GM21717 (cell line): ENCODE results near the gene CD82.

Source experiments
- ATAC-seq: cut with Tn5 transposase; IDR thresholded peaks from one replicate; pipeline ENCODE4 v1.9.1; 2021; ENCODE audit warnings: mild to moderate bottlenecking, moderate library complexity; ENCODE audit not compliant: unreplicated experiment

CD82 gene

DNA sequence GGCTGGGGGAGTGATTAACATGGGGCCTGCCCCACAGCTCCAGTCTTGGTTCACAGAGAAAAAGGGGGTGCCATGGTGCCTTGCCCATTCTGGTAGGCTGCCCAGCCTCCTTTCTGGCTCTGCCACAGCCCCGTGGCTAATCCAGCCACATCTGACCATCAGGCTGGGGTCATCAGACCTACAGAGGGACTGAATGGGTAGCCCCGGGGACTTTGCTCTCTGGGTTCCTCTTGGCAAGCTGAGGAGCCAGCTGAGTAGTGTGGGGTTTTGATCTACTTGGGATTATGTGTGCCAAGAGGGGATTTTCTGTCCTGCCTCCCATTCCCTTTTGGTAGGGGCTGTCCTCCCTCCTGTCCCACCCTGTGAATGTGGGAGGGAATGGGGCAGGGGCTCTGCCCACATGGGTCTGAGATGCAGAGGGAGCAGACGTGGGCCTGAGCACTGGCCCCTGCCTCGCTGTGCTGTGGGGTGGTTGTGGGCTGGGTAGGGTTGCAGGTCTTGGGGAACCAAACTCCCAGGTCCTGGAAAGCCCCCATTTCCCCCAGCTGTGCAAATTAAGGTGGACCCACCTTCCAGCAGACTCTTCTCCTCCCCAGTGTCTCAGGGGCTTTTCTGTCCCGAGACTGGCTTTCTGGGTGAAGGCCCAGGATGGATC, 32.0 kb downstream of the CD82 start:
- no peak for ATAC-seq

DNA sequence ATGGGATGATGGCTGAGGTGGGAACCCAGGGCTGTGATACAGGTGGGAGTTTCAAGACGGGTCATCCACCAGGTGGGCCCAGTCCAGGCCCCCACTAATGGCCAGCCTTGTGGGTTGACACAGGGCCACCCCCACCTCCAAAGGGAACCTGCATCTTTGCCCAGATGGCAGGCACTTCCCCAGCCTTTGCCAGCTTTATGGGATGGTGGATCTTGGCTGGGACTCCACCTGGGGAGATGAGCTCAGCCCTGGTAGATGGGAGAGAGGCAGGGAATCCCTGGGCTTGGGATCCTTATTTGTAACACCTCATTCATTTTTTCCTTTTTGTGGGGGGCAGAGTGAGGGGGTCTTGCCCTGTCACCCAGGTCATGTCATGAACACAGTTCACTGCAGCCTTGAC, 33.4 kb downstream of the CD82 start:
- no peak for ATAC-seq

DNA sequence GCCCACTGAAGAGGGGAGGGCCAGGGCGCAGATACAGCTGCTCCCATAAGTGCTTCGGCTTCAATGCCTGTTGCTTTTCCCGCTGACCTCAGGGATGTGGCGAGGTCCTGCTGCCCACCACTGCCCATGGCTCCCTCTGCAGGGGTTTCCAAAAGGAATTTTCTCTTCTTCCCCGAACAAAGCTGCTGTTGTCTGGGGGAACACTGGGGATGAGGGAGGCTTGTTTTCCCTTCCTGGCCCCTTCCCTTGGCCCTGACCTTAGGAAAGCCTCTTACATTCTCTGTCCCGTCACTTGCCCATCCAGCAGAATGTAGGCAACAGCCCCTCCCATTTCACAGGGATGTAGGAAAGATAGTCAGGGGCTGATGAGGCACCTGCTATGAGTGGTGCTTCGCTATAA, 34.8 kb downstream of the CD82 start:
- ATAC-seq, result no peak

DNA sequence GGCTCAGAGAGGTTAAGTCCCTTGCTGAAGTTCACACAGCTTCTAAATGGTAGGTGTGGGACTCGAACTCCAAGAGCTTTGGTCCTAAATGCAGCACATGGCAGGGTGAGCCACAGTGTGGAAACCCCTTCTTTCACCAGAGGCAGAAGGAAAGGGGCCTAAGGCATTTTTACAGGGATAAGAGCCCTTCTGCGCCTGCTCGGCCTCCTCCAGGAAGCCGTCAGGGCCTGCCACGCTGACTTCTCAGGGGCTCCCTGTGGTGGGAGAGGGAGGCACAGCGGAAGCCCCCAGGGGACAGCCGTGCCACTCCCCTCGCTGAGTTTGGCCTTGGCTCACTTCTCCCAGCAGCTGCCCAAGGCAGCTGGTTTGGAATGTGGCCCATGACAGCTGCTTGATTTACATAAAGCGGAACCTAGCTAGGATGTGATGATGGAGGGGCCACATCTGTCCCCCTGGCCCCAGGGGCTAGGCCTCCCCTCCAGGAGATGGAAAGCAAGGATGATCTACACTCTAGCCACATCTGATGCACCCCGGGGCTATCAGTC, 35.4 kb downstream of the CD82 start:
- peak; percentile 31 for ATAC-seq

- peak; percentile 30 for ATAC-seq
These were observed 36.3 kb downstream of the CD82 start for GRCh38 chr11:44601471-44602370.

GRCh38 chr11:44602891-44603310, 37.4 kb downstream of the CD82 start:
- no peak for ATAC-seq

DNA sequence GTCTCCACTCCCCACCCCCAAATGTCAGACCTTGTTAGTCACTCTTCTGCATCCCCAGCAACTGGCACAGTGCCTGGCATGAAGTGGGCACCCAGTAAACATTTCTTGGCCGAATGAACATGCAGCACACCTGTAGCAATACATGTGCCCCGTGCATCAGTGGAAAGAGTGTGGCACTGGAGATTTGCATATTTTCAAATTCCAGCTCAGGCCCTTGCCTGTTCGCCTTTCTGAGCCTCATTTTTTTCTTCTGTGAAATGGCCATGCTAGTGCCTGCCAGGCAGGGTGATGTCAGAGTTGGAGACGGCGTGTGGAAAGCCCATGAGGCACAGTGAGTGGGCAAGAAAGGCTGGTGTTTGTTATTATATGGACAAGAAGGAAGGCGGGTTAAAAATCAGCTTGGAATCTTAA, 38.7 kb downstream of the CD82 start:
- ATAC-seq, result no peak

GRCh38 chr11:44605068-44605708, 39.7 kb downstream of the CD82 start:
- no peak for ATAC-seq

- no peak for ATAC-seq
These were observed 40.5 kb downstream of the CD82 start for GRCh38 chr11:44605965-44606364.

GRCh38 chr11:44606472-44606871, 41.0 kb downstream of the CD82 start:
- ATAC-seq, result no peak

GRCh38 chr11:44607319-44607962, 42.0 kb downstream of the CD82 start:
- no peak for ATAC-seq

GRCh38 chr11:44607987-44608386, 42.5 kb downstream of the CD82 start:
- no peak for ATAC-seq

DNA sequence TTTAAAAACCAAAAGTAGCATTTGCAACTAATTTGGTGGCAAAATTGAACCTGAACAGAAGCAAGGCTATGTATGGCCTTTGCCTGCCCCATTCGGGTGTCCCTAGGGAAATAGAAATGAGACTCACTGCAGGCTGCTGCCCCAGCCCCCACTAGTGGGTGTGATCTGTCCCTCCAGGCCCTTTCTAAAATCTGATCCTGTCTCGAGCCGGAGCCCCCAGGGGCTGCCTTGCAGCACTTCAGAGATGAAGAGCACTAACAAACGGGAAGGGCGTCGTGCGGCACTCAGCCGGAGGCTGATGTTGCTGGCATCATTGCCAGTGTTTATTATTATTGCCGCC, 43.2 kb downstream of the CD82 start:
- ATAC-seq, result no peak

DNA sequence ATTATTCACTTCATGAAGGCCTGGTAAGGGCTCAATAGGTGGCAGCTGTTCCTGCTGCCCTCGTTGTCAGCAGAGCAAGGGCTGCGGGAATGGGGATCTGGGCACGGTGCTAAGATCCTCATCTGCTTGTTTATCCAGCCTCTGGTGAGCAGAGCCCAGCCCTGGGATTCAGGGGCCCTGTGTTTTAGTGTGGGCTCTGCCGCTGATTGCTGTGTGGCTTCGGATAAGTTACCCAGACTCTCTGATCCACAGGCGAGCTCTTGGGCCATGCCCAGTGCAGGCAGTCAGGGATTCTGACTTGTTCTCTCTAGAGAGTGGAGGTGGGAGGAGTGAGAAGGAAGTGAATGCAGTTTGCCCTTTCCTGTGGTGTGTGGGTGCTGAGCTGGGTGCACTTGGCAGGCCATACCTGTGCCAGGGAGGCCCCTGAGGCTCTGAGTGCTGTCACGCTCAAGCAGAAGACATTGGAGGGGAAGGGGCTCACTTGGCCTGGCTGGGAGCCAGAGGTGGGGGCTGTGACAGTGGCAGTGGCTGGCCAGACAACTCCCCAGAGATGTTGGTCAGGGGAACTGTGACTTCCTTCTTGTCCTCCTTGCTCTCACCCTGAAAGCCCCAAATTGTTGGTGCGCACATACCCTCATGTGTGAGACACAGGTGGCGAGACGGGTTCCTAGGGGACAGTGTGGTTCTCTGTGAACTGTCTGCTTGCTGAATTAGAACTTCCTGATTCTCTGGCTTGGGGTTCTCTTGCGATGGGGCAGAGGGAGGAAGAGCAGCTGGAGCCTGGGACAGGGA, 43.7 kb downstream of the CD82 start:
- ATAC-seq, result peak; percentile 46

- ATAC-seq, result no peak
These were observed 44.3 kb downstream of the CD82 start for GRCh38 chr11:44609783-44610155.

- no peak for ATAC-seq
These were observed 44.9 kb downstream of the CD82 start for GRCh38 chr11:44610186-44610955.

- no peak for ATAC-seq
These were observed 45.6 kb downstream of the CD82 start for GRCh38 chr11:44611088-44611487.

DNA sequence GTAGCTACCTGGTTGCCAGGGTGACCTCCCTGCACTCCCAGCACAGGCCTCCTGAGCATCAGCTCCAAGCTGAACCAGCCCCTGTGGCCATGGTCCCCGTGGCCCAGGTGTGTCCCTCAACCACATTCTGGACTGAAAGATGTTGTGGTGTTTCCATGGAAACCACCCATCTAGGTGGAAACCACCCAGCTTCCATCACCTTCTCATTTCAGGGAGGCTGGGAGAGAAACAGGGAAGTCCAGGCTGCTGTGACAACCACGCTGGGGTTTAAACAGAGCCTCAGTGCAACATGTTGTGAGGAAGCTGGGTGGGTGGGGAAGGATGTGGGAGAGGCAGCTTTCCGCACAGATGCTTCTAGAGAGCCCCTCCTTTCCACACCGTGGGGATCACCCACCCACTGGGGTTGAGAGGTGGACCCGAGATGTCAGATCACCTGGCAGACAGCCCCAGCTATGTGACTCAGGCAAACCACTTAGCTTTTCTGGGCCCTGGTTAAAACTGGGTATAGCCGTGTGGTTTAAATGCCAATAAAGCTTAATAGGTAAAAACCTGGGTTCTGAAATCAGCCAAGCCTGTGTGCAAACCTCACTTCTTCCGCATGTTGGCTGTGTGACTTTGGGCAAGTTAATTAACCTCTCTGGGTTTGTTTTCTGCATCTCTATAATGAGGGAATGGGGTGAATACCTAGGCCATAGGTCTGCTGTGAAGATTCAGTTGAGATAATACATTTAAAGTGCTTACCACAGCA, 46.4 kb downstream of the CD82 start:
- ATAC-seq, result peak; percentile 36

- ATAC-seq, result no peak
These were observed 47.7 kb downstream of the CD82 start for GRCh38 chr11:44613153-44613552.
